CD4-positive, alpha-beta T cell treated with Interleukin-21 for 1 hour (primary cell): ENCODE results near the gene DOP1A.
A peak's percentile ranks its signal among the peaks of the same experiment; 100 is the strongest.
"Not testable (repeated sequence)": the region's sequence is repeated elsewhere in the genome, so short reads cannot be mapped to it uniquely, and the experiment has no call there.

ENCODE experiments used
- DNase-seq: peaks from one replicate; pipeline ENCODE4 v3.0.0-alpha.2; 2020

Gene DOP1A

DNA sequence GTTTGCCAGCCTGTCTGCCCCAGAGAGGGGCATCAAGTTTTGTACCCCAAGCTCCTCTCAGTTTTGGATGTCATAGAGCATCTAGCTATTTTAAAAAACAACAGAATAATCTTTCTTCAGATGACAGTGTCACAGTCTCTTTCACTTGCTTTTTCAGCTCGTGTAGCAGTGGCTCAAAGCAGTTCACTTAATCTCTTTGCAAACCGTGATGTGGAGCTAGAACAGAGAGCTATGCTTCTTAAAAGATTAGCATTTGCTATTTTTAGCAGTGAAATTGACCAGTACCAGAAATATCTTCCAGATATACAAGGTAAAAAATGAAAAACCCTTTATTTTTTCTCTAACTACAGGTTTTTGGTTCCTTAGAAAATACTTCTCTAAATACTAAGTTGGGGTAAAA lies 88.3 kb downstream of the DOP1A start:
- DNase-seq = no peak

GRCh38 chr6:83160167-83160566 lies 92.7 kb downstream of the DOP1A start:
- DNase-seq = no peak

- no peak for DNase-seq
These were observed 100.3 kb downstream of the DOP1A start for GRCh38 chr6:83167726-83168278.

DNA sequence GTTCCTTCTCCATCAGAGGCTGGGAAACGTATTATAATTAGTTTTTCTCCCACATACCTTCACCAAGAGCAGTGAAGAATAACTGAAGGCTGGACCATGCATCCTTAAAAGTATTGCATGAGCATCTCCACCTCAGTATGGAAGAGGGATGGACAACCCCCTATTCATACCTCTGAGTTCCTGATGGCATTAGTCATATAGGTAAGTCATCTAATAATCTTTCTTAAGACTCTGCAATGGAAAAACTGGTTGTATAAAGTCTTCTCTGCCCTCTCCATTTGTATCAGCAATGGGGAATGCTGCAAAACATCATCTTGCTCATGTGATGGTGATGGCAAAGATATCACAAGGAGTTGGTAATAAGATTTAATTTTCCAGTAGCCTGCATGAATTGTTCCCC lies 101.1 kb downstream of the DOP1A start:
- DNase-seq = no peak

- DNase-seq = no peak
These were observed 101.6 kb downstream of the DOP1A start for GRCh38 chr6:83169106-83169505.

GRCh38 chr6:83169511-83169910 lies 102.0 kb downstream of the DOP1A start:
- DNase-seq = no peak

DNA sequence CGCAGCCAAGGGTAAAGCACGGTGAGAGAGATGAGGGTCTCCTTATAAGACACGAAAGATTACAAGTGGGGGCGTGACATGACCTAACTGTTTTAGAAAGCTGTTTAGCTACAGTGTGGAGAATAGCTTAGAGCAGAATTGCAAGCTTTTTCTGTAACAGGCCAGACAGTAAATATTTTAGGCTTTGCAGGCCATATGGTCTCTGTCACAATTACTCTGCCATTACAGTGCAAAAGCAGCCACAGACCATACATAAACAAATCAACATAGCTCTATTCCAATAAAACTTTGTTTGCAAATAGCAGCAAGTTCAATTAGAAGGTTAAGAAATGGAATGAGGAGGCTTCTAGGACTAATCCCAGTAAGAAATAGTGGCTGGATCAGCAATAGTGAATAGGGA lies 108.8 kb downstream of the DOP1A start:
- DNase-seq = no peak

DNA sequence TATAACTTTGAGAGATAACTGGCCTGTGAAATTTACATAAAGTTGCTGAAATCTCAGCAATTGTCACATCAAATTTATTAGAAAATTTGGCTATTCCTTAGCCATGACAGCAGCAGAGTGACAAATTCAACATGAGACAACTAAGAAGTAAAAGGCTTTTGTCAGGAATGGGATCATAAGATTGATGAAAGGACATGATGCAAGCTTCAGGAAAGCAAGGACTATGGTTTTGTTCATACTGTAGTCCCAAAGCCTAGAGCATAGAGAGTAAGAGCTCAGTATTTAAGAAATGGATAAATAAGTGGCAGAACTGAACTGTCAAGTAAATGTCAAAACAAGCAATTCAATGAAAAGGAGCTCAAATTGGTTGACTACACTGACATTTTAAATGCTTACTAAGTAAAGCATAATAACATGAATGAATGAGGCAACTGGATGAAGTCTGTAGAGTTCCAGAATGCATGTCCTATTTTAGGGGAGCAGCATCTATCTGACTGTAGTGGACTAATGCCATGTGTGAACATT lies 113.0 kb downstream of the DOP1A start:
- DNase-seq = no peak

DNA sequence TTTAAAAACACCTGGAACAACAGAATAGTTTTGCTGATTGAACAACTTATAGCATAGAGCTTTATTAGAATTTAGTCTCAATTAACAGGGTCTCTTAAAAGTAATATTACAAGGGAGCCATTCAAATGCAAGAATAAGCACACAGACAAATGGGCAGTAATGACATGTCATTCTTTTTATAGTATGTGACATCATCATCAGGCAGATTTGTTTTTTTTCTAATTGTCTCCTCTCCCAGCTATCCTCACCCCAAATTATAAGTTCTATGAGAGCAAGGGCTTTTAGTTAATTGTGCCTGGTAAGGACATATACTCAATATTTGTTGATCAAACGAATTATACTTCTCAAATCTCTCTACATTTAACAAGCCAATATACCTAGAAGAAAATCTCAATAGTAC lies 114.6 kb downstream of the DOP1A start:
- no peak for DNase-seq

DNA sequence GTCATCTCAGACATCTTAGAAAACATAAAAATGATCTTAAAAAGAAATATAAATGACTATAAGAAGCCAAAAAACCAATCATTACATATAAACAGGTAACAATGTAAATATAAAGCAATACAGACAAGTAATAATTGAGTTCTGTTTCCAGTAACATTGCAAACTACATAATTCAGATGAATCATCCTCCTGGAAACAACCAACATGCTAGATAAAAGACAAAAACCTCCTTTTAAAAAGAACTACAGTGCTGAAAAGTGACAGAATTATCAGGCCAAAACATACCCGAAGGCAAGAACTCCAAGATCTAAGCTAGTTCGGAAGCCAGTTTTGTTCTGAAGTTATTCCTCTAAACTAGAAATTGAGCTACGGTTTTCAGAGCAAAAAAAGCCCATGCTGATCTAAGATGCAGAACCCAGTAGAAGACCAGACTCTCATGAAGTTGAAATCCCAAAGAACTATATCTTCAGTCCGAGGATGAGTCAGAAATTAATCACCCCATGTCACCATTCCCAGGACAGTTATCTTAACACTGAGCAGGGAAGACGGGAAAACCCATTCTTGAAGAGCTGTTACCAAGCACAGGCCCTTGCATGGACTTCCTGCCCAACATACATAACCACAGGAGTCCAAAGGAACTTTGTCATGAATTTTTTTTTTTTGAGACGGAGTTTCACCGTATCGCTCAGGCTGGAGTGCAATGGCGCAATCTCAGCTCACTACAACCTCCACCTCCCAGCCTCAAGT lies 115.8 kb downstream of the DOP1A start:
- DNase-seq = no peak

DNA sequence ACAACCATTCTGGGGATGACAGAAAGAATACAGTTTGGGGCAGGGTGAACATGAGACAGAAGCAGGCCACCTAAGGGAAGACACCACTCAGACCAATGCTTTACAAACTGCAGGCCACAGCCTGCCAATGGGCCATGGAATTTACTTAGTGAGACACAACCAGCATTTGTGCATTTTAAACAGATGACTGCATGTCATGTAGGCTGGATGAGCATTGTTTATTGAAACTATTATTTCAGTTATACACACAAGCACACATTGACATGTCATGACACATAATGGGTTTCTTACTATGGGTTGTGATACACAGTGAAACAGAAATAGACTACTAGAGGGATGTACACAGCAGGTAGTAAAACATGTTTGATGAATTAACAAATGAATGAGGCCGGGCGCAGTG lies 117.6 kb downstream of the DOP1A start:
- no peak for DNase-seq

GRCh38 chr6:83188501-83188900 lies 121.0 kb downstream of the DOP1A start:
- DNase-seq = no peak

DNA sequence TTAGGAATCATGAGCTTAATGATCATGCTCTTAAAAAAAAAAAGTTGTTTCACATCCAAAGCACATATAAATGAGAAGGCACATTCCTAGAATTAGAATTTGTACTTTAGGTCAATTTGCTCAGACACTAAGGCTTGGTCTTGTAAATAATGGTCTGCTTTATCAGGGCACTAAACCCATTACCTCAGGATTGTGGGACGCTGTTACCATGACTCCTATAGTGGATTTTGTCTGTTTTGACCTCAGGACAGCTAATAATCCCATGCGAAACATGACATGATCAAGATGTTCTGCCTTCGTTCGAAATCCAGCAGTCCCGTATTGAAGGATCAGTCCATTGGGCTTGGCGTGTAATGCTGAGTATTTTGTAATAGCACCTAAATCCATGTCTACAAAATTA lies 123.2 kb downstream of the DOP1A start:
- no peak for DNase-seq

DNA sequence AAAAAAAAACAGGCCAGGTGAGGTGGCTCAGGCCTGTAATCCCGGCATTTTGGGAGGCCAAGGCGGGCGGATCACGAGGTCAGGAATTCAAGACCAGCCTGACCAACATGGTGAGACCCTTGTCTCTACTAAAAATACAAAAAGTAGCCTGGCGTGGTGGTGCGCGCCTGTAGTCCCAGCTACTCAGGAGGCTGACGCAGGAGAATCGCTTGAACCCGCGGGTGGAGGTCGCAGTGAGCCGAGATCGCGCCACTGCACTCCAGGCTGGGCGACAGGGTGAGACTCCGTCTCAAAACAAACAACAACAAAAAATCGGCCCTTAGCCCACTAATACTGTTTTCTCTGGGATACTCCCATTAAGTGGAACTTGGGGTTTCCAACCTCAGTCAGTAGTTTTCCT lies 124.5 kb downstream of the DOP1A start:
- DNase-seq = not testable (repeated sequence)

- DNase-seq = no peak
These were observed 125.0 kb downstream of the DOP1A start for GRCh38 chr6:83192456-83192855.

- DNase-seq = peak; percentile 90
These were observed 125.6 kb downstream of the DOP1A start, which contains the start of the genes PGM3 and RWDD2A for GRCh38 chr6:83192871-83193746. TSS of gene PGM3 (minus strand) at chr6:83193265. CDS start at chr6:83191012, 2,253 bp downstream. TSS of gene RWDD2A (plus strand) at chr6:83193357. CDS start at chr6:83194452, 1,095 bp downstream.

GRCh38 chr6:83193747-83194566 lies 126.5 kb downstream of the DOP1A start:
- DNase-seq = peak; percentile 25

DNA sequence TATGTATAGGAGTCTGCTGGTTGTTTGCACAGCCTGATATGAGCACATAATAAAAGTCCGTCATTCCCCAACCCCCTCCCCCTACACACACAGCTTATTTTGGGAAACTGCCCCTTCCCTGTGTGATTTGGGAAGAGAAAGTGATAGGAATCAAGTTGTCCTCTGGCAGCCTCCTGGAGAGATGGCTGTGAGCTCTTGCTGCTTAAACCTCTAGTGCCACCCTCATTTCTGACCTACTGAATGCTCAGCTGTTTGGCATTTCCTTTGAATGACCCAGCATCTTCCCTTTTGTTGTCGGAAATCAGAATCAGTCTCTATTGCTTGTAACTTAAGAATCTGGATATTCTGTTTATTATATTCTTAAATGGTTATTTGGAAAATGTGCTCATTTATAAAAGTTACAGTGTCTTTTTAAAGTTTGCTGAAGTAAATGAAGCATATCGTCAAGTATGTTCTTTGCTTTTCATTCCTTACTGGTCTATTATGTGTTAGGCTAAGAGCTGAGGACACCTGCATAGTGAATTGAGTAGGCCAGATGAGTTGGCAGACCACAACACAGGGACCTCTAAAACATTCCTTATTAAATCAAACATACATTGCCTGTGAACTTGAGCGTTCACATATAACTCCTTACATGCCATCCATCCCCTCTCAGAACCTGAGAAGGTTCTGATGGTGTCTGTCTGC lies 131.2 kb downstream of the DOP1A start:
- DNase-seq = no peak

- no peak for DNase-seq
These were observed 131.8 kb downstream of the DOP1A start for GRCh38 chr6:83199173-83199862.

- no peak for DNase-seq
These were observed 132.4 kb downstream of the DOP1A start for GRCh38 chr6:83199863-83200225.

- DNase-seq = no peak
These were observed 134.6 kb downstream of the DOP1A start for GRCh38 chr6:83202031-83202430.
